Lower lobe of right lung (tissue), 2 donors: ENCODE data around the gene SPATS2. TPM values are rescaled to one million over a fixed set of nuclear protein-coding genes. Genes with fewer than 3 reads are reported as not detected.

Source experiments
- ATAC-seq, 2 donors: fragments of 200-7000 bp; cut with Tn5 transposase; one replicate each; pipeline ENCODE4 v1.9.1; 2020 to 2022; ENCODE audit warnings: mild to moderate bottlenecking in 2 of 2, moderate library complexity in 2 of 2
- DNase-seq: peaks from one replicate; pipeline ENCODE4 v3.0.0-alpha.2; 2020
- H3K27ac ChIP-seq: fragments of 200-600 bp; one replicate; pipeline ENCODE4 v1.8.0; 2022
- H3K27me3 ChIP-seq: fragments of 200-600 bp; one replicate; pipeline ENCODE4 v1.8.0; 2022; ENCODE audit warnings: low read depth
- H3K36me3 ChIP-seq: fragments of 200-600 bp; one replicate; pipeline ENCODE4 v1.8.0; 2022; ENCODE audit warnings: mild to moderate bottlenecking
- H3K4me1 ChIP-seq: fragments of 200-600 bp; one replicate; pipeline ENCODE4 v1.8.0; 2022
- H3K4me3 ChIP-seq: fragments of 200-600 bp; one replicate; pipeline ENCODE4 v1.8.0; 2022; ENCODE audit warnings: mild to moderate bottlenecking
- H3K9me3 ChIP-seq: fragments of 200-600 bp; one replicate; pipeline ENCODE4 v1.8.0; 2022
- intact Hi-C: fragments of 100-400 bp; cut with DNase I; formaldehyde crosslinking; loops from one replicate; pipeline ENCODE4 v1.11.0; 2022
- total RNA-seq: library from RNA; stranded (reverse); fragmentation: NEBNext Ultra II Directional; extraction: Animal tissue kit (Norgen Biotek cat#: 25700); gene quantifications from one replicate; pipeline ENCODE4 v1.2.1, GENCODE V29; 2021
- TF ChIP-seq, protein P1 (sequence below): fragments of 200-600 bp; IDR thresholded peaks from one replicate; pipeline ENCODE4 v1.8.0; 2022; ENCODE audit warnings: antibody characterized with exemption, mild to moderate bottlenecking
- donor health status: DM: no; HTN: yes; CAD: no; lungs with severe emphysema.

The SPATS2 gene
- total RNA-seq, 1 donor from 2014 or later: 17.3 TPM

GRCh38 chr12:49403971-49404450 is 36.7 kb downstream of the SPATS2 start:
- ATAC-seq (no peak), DNase-seq (no peak)
- no peaks in the 10 kb centered on the region for H3K4me1 ChIP-seq
- H3K9me3 ChIP-seq: no peaks in the 10 kb centered on the region
- no peaks in the 10 kb centered on the region for H3K36me3 ChIP-seq
- intact Hi-C loops: no loop called here
- no peak overlapping the region for H3K27ac ChIP-seq
- H3K27me3 ChIP-seq: no peaks in the 10 kb centered on the region
- H3K4me3 ChIP-seq: no peak overlapping the region
- TF ChIP-seq, protein P1, sequence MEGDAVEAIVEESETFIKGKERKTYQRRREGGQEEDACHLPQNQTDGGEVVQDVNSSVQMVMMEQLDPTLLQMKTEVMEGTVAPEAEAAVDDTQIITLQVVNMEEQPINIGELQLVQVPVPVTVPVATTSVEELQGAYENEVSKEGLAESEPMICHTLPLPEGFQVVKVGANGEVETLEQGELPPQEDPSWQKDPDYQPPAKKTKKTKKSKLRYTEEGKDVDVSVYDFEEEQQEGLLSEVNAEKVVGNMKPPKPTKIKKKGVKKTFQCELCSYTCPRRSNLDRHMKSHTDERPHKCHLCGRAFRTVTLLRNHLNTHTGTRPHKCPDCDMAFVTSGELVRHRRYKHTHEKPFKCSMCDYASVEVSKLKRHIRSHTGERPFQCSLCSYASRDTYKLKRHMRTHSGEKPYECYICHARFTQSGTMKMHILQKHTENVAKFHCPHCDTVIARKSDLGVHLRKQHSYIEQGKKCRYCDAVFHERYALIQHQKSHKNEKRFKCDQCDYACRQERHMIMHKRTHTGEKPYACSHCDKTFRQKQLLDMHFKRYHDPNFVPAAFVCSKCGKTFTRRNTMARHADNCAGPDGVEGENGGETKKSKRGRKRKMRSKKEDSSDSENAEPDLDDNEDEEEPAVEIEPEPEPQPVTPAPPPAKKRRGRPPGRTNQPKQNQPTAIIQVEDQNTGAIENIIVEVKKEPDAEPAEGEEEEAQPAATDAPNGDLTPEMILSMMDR: no peak

- TF ChIP-seq, protein P1: no peak
- no peak overlapping the region for H3K4me3 ChIP-seq
- no peaks in the 10 kb centered on the region for H3K9me3 ChIP-seq
- DNase-seq: no peak
- no peaks in the 10 kb centered on the region for H3K27me3 ChIP-seq
- no peaks in the 10 kb centered on the region for H3K36me3 ChIP-seq
- intact Hi-C loops: no loop called here
- no peak for ATAC-seq
- no peaks in the 10 kb centered on the region for H3K4me1 ChIP-seq
- H3K27ac ChIP-seq: no peak overlapping the region
These were observed 37.7 kb downstream of the SPATS2 start for GRCh38 chr12:49404956-49405355.

DNA sequence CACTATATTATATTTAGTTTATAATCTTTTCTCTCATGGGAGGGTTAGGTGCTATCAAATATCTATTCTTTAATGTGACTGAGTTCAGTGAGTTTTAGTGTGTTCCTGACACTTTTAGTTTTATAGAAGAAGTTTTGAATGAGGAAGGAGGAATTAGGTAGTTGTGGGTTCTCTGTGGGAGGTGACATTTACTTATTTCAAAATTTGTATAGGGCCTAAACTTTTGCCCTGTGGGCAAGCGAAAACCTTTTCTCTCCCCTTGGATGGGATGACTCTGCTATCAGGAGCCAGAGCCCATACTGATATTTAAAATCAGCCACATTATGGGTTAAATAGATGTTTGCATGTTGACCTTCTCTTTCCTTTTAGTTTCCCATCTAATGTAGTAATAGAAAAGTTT is 43.6 kb downstream of the SPATS2 start:
- H3K27me3 ChIP-seq: no peaks in the 10 kb centered on the region
- H3K4me3 ChIP-seq: no peak overlapping the region
- no peaks in the 10 kb centered on the region for H3K9me3 ChIP-seq
- TF ChIP-seq, protein P1: no peak
- no peak overlapping the region for H3K27ac ChIP-seq
- no peak for ATAC-seq
- intact Hi-C loops: no loop called here
- DNase-seq: no peak
- no peaks in the 10 kb centered on the region for H3K36me3 ChIP-seq
- H3K4me1 ChIP-seq: no peaks in the 10 kb centered on the region

GRCh38 chr12:49413010-49413409 is 45.7 kb downstream of the SPATS2 start:
- Histone ChIP-seq H3K27me3 (no peaks in the 10 kb centered on the region), H3K36me3 (no peaks in the 10 kb centered on the region), H3K4me3 (no peak overlapping the region), H3K27ac (no peak overlapping the region), H3K4me1 (no peaks in the 10 kb centered on the region), H3K9me3 (no peaks in the 10 kb centered on the region)
- TF ChIP-seq, protein P1: no peak
- DNase-seq: no peak
- ATAC-seq: no peak
- intact Hi-C loops: no loop called here

DNA sequence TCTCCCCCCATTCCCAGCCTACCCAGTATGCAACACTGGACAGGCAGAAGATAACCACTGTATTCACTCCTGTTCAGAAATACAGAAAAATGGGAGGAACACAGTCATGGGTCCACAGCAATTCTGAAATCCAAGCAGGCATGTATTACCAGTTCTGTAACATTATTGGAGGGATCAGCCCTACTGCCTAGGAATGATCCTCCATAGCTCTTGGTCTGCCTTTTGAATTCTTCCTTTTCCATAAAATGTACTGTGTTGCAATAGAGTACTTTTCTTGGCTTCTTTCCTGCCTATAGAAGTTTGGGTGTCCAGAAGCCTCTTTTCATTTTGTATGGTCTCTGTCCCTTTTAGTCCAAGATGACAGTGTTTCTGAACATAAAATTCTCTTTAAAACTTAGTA is 46.5 kb downstream of the SPATS2 start:
- intact Hi-C loops: no loop called here
- no peak for ATAC-seq
- H3K27ac ChIP-seq: no peak overlapping the region
- H3K36me3 ChIP-seq: no peaks in the 10 kb centered on the region
- H3K4me3 ChIP-seq: no peak overlapping the region
- no peaks in the 10 kb centered on the region for H3K4me1 ChIP-seq
- H3K27me3 ChIP-seq: no peaks in the 10 kb centered on the region
- no peak for DNase-seq
- H3K9me3 ChIP-seq: no peaks in the 10 kb centered on the region
- TF ChIP-seq, protein P1: no peak

DNA sequence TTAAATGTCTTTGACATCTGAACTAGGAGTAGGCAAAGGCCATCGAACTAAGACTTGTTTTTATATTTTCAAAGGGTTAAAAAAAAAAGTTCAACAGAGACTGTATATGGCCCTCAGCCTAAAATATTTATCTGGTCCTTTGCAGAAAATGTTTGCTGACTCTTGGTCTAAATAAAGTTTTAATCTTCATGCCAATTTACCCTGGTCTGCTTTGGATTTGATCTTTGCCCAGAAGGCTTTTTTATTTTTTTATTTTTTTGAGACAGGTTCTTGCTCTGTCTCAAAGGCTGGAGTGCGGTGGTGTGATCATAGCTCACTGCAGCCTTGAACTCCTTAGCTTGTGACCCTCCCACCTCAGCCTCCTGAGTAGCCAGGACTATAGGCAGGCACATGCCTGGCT is 47.1 kb downstream of the SPATS2 start:
- H3K4me3 ChIP-seq: no peak overlapping the region
- ATAC-seq (no peak), DNase-seq (no peak)
- TF ChIP-seq, protein P1: no peak
- no peaks in the 10 kb centered on the region for H3K9me3 ChIP-seq
- H3K27me3 ChIP-seq: no peaks in the 10 kb centered on the region
- H3K4me1 ChIP-seq: no peaks in the 10 kb centered on the region
- intact Hi-C loops: no loop called here
- H3K36me3 ChIP-seq: no peaks in the 10 kb centered on the region
- no peak overlapping the region for H3K27ac ChIP-seq
